ENCODE measurements around the gene NAALADL2.

The NAALADL2 gene

DNA sequence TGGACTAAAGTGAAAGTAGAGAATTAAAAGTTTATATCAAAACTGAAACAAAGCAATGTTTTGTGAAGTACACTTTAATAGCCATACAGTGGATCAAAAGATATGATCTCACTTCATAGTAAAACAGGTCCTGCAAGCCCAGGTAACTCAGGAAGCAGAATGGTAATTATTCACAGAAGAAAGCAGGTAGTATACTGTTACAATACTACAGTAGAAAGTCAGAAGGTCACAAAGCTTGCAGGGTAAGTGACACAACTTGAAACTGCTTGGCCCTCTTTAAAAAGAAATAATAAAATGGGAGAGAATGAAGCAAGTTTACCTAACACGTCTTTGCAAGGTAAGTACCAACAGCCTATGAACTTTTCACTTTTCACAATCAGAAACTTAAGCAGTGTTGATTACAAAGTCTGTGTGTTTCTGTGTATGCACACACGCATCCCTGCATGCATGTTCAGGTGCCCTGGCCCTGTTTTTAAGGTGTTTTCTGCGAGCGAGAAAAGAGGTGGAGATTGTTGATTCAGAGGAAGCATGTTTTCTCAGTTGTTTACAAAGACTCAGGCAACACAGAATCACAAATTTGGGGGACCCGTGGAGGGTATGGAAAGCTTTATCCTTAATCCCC, at the start of gene NAALADL2:
Gene NAALADL2 (plus strand): TSS at position 221 of the 622 bp plus-strand sequence.
- TF ChIP-seq EZH2phosphoT487 (IDR thresholded peaks at IDR 0.05; ENCODE audit: low read depth), result no peak
- no peak for TF ChIP-seq CTCF (IDR thresholded peaks at IDR 0.05; ENCODE audit: low read depth, low read length)
- no peaks in the 10 kb centered on the region for H4K20me1 ChIP-seq (ENCODE audit: insufficient read depth, low read length)
- no peaks in the 10 kb centered on the region for H3K27me3 ChIP-seq (ENCODE audit: low read depth, low read length)
- peak within 1 kb of the TSS; percentile 36 for H3K4me2 ChIP-seq (ENCODE audit: low read length)
- peak within 1 kb of the TSS; percentile 53 for H2AFZ ChIP-seq (ENCODE audit: low read depth, low read length)
- H3K27ac ChIP-seq (ENCODE audit: low read length), result no peak within 1 kb of the TSS
- no peaks in the 10 kb centered on the region for H3K36me3 ChIP-seq (replicated peaks; ENCODE audit: low read depth, low read length)
- no peak within 1 kb of the TSS for H3K4me3 ChIP-seq (ENCODE audit: low read length)
- H3K79me2 ChIP-seq (ENCODE audit: low read length), result no peaks in the 10 kb centered on the region
- no peaks in the 10 kb centered on the region for H3K4me1 ChIP-seq (ENCODE audit: low read length)
- no peak within 1 kb of the TSS for H3K9ac ChIP-seq (ENCODE audit: low read length)
- no peaks in the 10 kb centered on the region for H3K9me3 ChIP-seq (ENCODE audit: insufficient read depth, low read length)

DNA sequence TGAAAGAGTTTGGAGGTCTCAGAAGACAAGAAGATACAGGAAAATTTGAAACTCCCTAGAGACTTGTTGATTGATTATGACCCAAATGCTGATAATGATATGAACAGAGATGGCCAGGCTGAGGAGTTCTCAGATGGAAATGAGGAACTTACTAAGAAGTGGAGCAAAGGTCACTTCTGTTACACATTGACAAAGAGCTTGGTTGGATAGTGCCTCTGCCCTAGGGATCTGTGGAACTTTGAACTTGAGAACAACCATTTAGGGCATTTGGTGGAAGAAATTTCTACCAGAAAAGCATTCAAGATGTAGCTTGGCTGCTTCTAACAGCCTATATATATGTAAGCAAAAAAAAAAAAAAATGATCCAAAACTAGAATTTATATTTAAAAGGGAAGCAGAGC, 48.9 kb upstream of the NAALADL2 start:
- Histone ChIP-seq H3K79me2 (ENCODE audit: low read length) (no peaks in the 10 kb centered on the region), H3K9me3 (ENCODE audit: insufficient read depth, low read length) (no peaks in the 10 kb centered on the region), H3K4me1 (ENCODE audit: low read length) (peaks cover 7% of the 10 kb centered on the region; the same call in 1 of the 2 replicates), H3K36me3 (replicated peaks; ENCODE audit: low read depth, low read length) (no peaks in the 10 kb centered on the region), H3K4me2 (ENCODE audit: low read length) (no peak overlapping the region), H3K4me3 (ENCODE audit: low read length) (no peak overlapping the region), H3K27me3 (ENCODE audit: low read depth, low read length) (no peaks in the 10 kb centered on the region), H3K9ac (ENCODE audit: low read length) (no peak overlapping the region), H2AFZ (ENCODE audit: low read depth, low read length) (no peak overlapping the region), H4K20me1 (ENCODE audit: insufficient read depth, low read length) (no peaks in the 10 kb centered on the region), H3K27ac (ENCODE audit: low read length) (no peak overlapping the region)
- TF ChIP-seq EZH2phosphoT487 (IDR thresholded peaks at IDR 0.05; ENCODE audit: low read depth) (no peak), CTCF (IDR thresholded peaks at IDR 0.05; ENCODE audit: low read depth, low read length) (no peak)

GRCh38 chr3:174812172-174812862, 46.8 kb upstream of the NAALADL2 start:
- Histone ChIP-seq H3K4me2 (ENCODE audit: low read length) (no peak overlapping the region), H3K79me2 (ENCODE audit: low read length) (no peaks in the 10 kb centered on the region), H3K9ac (ENCODE audit: low read length) (no peak overlapping the region), H3K9me3 (ENCODE audit: insufficient read depth, low read length) (no peaks in the 10 kb centered on the region), H4K20me1 (ENCODE audit: insufficient read depth, low read length) (no peaks in the 10 kb centered on the region), H3K27me3 (ENCODE audit: low read depth, low read length) (no peaks in the 10 kb centered on the region), H3K4me1 (ENCODE audit: low read length) (peaks cover 7% of the 10 kb centered on the region; the same call in 1 of the 2 replicates), H3K4me3 (ENCODE audit: low read length) (no peak overlapping the region), H3K27ac (ENCODE audit: low read length) (no peak overlapping the region), H3K36me3 (replicated peaks; ENCODE audit: low read depth, low read length) (no peaks in the 10 kb centered on the region), H2AFZ (ENCODE audit: low read depth, low read length) (no peak overlapping the region)
- TF ChIP-seq CTCF (IDR thresholded peaks at IDR 0.05; ENCODE audit: low read depth, low read length) (no peak), EZH2phosphoT487 (IDR thresholded peaks at IDR 0.05; ENCODE audit: low read depth) (no peak)

DNA sequence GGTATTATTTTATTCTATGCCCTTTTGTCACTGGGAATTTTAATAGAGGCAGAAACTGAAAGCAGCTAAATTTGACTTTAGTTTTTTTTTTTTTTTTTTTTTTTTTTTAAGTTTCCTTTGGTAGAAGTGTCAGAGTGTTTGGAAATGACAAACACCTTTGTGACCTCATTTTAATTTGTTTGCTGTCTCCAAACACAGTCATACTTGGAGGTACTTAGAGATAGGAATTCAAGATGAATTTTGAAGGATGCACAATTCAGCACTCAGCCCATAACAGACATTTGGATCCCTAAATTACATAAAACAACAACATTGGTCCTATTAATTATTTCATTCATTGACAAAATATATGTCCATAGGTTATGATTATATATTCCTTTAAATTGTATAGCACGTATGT, 43.4 kb upstream of the NAALADL2 start:
- H3K79me2 ChIP-seq (ENCODE audit: low read length), result no peaks in the 10 kb centered on the region
- H3K36me3 ChIP-seq (replicated peaks; ENCODE audit: low read depth, low read length), result no peaks in the 10 kb centered on the region
- TF ChIP-seq EZH2phosphoT487 (IDR thresholded peaks at IDR 0.05; ENCODE audit: low read depth) (no peak), CTCF (IDR thresholded peaks at IDR 0.05; ENCODE audit: low read depth, low read length) (no peak)
- H3K27me3 ChIP-seq (ENCODE audit: low read depth, low read length), result no peaks in the 10 kb centered on the region
- H4K20me1 ChIP-seq (ENCODE audit: insufficient read depth, low read length), result no peaks in the 10 kb centered on the region
- H3K4me1 ChIP-seq (ENCODE audit: low read length), result no peaks in the 10 kb centered on the region
- no peak overlapping the region for H2AFZ ChIP-seq (ENCODE audit: low read depth, low read length)
- no peak overlapping the region for H3K9ac ChIP-seq (ENCODE audit: low read length)
- H3K4me2 ChIP-seq (ENCODE audit: low read length), result no peak overlapping the region
- no peak overlapping the region for H3K4me3 ChIP-seq (ENCODE audit: low read length)
- H3K27ac ChIP-seq (ENCODE audit: low read length), result no peak overlapping the region
- no peaks in the 10 kb centered on the region for H3K9me3 ChIP-seq (ENCODE audit: insufficient read depth, low read length)

All from OCI-LY3 (cell line).